ENCODE data around the gene PIGU.

The PIGU gene

DNA sequence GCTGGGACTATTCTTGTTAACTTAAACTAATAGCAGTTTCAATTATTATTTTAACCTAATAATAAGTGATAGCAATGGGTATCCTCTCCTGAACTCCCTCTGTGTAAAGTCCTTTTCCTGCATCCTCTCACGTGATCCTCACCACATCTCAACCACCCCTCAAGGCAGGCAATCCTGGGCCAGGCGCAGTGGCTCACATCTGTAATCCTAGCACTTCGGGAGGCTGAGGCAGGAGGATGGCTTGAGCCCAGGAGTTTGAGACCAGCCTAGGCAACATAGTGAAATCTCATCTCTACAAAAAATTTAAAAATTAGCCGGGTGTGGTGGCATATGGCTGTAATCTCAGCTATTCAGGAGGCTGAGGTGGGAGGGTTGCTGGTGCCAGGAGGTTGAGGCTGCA, 94.7 kb downstream of the PIGU start:
- H3K9me3 ChIP-seq (ENCODE audit: low read length) = no peaks in the 10 kb centered on the region
- H3K27me3 ChIP-seq (ENCODE audit: insufficient read depth, low read length) = no peaks in the 10 kb centered on the region
- H3K36me3 ChIP-seq (ENCODE audit: insufficient read depth, low read length) = peaks cover 62% of the 10 kb centered on the region
- H2AFZ ChIP-seq (ENCODE audit: low read depth, low read length) = no peak overlapping the region
- no peak overlapping the region for H3K4me3 ChIP-seq (ENCODE audit: low read length)
- no peaks in the 10 kb centered on the region for H3K4me1 ChIP-seq (ENCODE audit: insufficient read depth, low read length)

GRCh38 chr20:34581341-34582184, 95.3 kb downstream of the PIGU start:
- H3K4me3 ChIP-seq (ENCODE audit: low read length) = no peak overlapping the region
- no peaks in the 10 kb centered on the region for H3K4me1 ChIP-seq (ENCODE audit: insufficient read depth, low read length)
- H3K9me3 ChIP-seq (ENCODE audit: low read length) = no peaks in the 10 kb centered on the region
- H3K36me3 ChIP-seq (ENCODE audit: insufficient read depth, low read length) = peaks cover 60% of the 10 kb centered on the region
- no peak overlapping the region for H2AFZ ChIP-seq (ENCODE audit: low read depth, low read length)
- H3K27me3 ChIP-seq (ENCODE audit: insufficient read depth, low read length) = no peaks in the 10 kb centered on the region

DNA sequence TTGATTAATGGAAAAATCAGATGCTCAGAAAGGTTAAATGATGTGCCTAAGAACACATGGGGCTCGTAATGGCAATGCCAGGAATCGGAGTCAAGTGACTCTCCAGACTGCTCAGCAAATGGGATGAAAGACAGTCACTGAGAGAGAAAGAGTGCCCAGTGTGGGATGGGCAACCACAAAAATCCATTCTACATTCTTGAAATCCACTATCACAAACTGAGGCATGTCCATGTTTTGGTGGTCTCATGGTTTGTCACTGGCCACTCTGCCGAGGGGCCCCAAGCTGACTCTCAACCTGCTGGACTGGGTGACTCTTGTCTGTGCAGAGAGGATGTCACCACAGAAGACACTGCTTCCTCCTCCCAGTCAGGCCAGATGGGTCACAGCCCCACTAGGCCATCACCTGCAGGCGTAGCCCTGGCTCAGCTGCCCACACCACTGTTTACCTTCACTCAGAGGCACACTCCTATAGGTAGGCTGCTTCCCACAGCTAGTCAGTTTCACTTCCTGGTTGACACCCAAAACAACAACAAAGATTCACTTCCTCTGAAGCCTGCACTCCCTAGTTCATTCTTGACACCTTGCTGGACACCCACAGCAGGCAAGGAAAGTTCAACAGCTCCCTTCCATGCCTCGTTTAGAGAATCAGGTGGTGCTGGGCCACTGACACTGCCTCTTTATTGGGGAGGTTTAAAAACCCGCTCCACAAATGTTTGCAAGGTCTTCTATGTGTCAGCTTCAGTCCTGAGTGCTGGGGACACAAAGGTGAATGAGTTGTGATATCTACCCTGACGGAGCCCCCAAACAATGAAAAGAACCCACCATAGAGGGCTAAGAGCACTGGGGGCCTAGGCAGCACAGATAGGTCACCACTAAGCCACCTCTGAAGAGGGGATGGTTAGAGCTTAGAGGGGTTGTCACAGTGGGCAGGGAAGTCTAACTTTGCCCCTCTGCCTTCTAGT, 96.6 kb downstream of the PIGU start:
- H3K4me3 ChIP-seq (ENCODE audit: low read length) = no peak overlapping the region
- no peak overlapping the region for H2AFZ ChIP-seq (ENCODE audit: low read depth, low read length)
- H3K4me1 ChIP-seq (ENCODE audit: insufficient read depth, low read length) = no peaks in the 10 kb centered on the region
- peaks cover 55% of the 10 kb centered on the region for H3K36me3 ChIP-seq (ENCODE audit: insufficient read depth, low read length)
- no peaks in the 10 kb centered on the region for H3K9me3 ChIP-seq (ENCODE audit: low read length)
- H3K27me3 ChIP-seq (ENCODE audit: insufficient read depth, low read length) = no peaks in the 10 kb centered on the region

DNA sequence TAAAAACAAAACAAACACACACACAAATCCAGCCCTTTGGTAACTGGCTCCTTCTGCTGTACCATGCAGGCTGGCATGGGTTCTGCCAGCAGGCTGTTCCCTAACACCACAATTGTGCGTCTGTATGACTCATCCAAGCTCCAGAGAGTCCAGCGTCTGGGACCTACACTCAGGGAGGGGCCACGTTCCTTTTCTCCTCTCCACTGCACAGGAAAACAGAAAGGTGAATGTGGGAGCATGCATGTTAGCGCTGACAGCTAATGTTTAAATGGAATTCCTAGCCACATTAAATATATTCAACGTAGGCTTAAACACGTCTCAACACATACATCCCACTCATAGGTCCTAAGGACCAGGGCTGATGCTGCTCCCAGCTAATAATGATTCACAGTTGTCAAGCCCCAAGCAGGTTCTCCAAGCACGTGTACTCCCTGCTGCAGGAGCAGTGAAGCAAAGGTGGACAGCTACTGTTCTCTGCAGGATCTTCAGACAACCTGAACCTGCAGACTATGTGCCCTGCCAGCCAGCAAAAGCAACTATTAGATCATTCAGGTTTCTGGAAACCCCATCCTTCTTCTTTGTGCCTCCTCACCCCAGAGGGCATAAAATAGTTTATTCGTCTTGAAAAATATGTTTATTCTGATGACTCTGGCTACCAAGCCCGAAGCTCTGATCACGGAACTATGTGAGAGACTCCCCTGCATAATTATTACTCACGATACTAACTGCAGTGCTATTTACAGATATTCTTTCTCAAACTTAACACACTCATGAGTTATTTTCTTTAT, 97.5 kb downstream of the PIGU start:
- Histone ChIP-seq H3K36me3 (ENCODE audit: insufficient read depth, low read length) (peaks cover 59% of the 10 kb centered on the region), H2AFZ (ENCODE audit: low read depth, low read length) (no peak overlapping the region), H3K4me1 (ENCODE audit: insufficient read depth, low read length) (no peaks in the 10 kb centered on the region), H3K9me3 (ENCODE audit: low read length) (no peaks in the 10 kb centered on the region), H3K27me3 (ENCODE audit: insufficient read depth, low read length) (no peaks in the 10 kb centered on the region), H3K4me3 (ENCODE audit: low read length) (no peak overlapping the region)

GRCh38 chr20:34578521-34578920, 98.4 kb downstream of the PIGU start:
- no peak overlapping the region for H2AFZ ChIP-seq (ENCODE audit: low read depth, low read length)
- no peak overlapping the region for H3K4me3 ChIP-seq (ENCODE audit: low read length)
- H3K36me3 ChIP-seq (ENCODE audit: insufficient read depth, low read length) = peaks cover 54% of the 10 kb centered on the region
- no peaks in the 10 kb centered on the region for H3K27me3 ChIP-seq (ENCODE audit: insufficient read depth, low read length)
- no peaks in the 10 kb centered on the region for H3K9me3 ChIP-seq (ENCODE audit: low read length)
- no peaks in the 10 kb centered on the region for H3K4me1 ChIP-seq (ENCODE audit: insufficient read depth, low read length)

- Histone ChIP-seq H3K9me3 (ENCODE audit: low read length) (no peaks in the 10 kb centered on the region), H3K36me3 (ENCODE audit: insufficient read depth, low read length) (peaks cover 53% of the 10 kb centered on the region), H3K27me3 (ENCODE audit: insufficient read depth, low read length) (no peaks in the 10 kb centered on the region)
Measured at GRCh38 chr20:34578025-34578424, 98.9 kb downstream of the PIGU start.

DNA sequence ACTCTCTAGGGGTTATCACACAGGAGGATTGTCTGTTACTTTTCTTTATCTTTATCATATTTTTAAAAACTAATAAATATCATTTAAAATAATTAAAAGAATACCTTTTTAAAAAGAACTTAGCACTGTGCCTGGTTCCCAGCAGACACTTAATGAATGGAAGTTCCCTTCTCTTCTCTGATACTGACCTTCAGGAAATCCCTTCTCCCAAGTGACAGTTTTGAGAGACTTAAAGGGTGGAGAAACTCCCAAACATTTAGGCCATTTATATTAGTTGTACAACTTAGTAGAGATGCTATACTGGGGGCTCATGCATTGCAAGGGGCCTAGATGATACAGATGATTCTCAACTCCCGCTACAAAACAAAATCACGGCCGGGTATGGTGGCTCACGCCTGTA, 99.8 kb downstream of the PIGU start:
- H3K4me1 ChIP-seq (ENCODE audit: insufficient read depth, low read length) = no peaks in the 10 kb centered on the region
- no peak overlapping the region for H3K4me3 ChIP-seq (ENCODE audit: low read length)
- H3K36me3 ChIP-seq (ENCODE audit: insufficient read depth, low read length) = peaks cover 51% of the 10 kb centered on the region
- H3K9me3 ChIP-seq (ENCODE audit: low read length) = no peaks in the 10 kb centered on the region
- H3K27me3 ChIP-seq (ENCODE audit: insufficient read depth, low read length) = no peaks in the 10 kb centered on the region
- no peak overlapping the region for H2AFZ ChIP-seq (ENCODE audit: low read depth, low read length)

More at GRCh38 chr20:34578025-34578424, 98.9 kb downstream of the PIGU start:
- Histone ChIP-seq H3K4me1 (ENCODE audit: insufficient read depth, low read length) (no peaks in the 10 kb centered on the region), H2AFZ (ENCODE audit: low read depth, low read length) (no peak overlapping the region), H3K4me3 (ENCODE audit: low read length) (no peak overlapping the region)

GRCh38 chr20:34575756-34576155, 101.1 kb downstream of the PIGU start:
- Histone ChIP-seq H3K4me3 (ENCODE audit: low read length) (no peak overlapping the region), H3K27me3 (ENCODE audit: insufficient read depth, low read length) (no peaks in the 10 kb centered on the region), H3K36me3 (ENCODE audit: insufficient read depth, low read length) (peaks cover 45% of the 10 kb centered on the region)

DNA sequence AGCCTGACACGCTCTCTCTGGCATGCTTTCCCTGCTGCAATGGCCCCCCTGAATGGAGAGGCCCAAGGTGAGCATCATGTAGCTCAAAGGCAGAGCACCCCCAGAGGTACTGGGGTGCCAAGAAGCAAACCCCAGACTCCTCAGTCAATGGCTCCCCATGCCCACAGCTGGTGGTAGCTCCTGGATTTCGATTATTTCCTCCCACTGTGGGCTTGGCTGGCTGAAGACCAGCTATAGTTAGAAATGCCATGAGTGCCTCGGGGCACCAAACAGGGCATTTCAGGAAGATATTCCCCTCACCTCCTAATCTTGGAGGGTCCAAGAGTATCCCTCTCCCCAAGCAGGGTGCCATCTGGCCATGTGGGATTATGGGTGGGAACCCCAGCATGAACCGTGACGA, 101.6 kb downstream of the PIGU start:
- no peaks in the 10 kb centered on the region for H3K27me3 ChIP-seq (ENCODE audit: insufficient read depth, low read length)
- H3K4me1 ChIP-seq (ENCODE audit: insufficient read depth, low read length) = no peaks in the 10 kb centered on the region
- no peaks in the 10 kb centered on the region for H3K9me3 ChIP-seq (ENCODE audit: low read length)
- no peak overlapping the region for H3K4me3 ChIP-seq (ENCODE audit: low read length)
- H2AFZ ChIP-seq (ENCODE audit: low read depth, low read length) = no peak overlapping the region
- peaks cover 40% of the 10 kb centered on the region for H3K36me3 ChIP-seq (ENCODE audit: insufficient read depth, low read length)

More at GRCh38 chr20:34575756-34576155, 101.1 kb downstream of the PIGU start:
- H2AFZ ChIP-seq (ENCODE audit: low read depth, low read length) = no peak overlapping the region
- no peaks in the 10 kb centered on the region for H3K4me1 ChIP-seq (ENCODE audit: insufficient read depth, low read length)
- H3K9me3 ChIP-seq (ENCODE audit: low read length) = no peaks in the 10 kb centered on the region

- Histone ChIP-seq H3K4me3 (ENCODE audit: low read length) (no peak overlapping the region), H3K9me3 (ENCODE audit: low read length) (no peaks in the 10 kb centered on the region), H3K4me1 (ENCODE audit: insufficient read depth, low read length) (no peaks in the 10 kb centered on the region), H2AFZ (ENCODE audit: low read depth, low read length) (no peak overlapping the region), H3K27me3 (ENCODE audit: insufficient read depth, low read length) (no peaks in the 10 kb centered on the region), H3K36me3 (ENCODE audit: insufficient read depth, low read length) (peaks cover 36% of the 10 kb centered on the region)
Measured at GRCh38 chr20:34574861-34575260, 102.0 kb downstream of the PIGU start.

DNA sequence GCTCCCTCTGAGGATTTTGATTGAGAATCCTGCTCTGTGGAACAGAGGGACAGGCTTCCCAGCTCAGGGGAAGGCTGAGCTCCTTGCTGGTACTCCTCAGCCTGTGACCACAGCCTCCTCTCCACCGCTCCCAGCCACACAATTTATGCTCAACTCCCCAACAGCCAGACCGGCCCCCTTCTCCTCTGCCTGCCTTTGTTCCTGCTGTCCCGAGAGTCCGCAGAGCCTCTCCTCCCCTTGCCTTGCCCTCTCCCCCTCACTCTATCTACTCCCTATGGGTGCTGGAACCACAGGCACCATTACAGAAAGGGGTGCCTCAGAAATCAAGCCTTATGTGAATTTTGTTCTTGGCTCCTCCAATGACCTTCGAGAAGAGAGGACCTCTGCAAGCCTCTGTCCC, 102.5 kb downstream of the PIGU start:
- H3K4me1 ChIP-seq (ENCODE audit: insufficient read depth, low read length) = no peaks in the 10 kb centered on the region
- no peaks in the 10 kb centered on the region for H3K9me3 ChIP-seq (ENCODE audit: low read length)
- H2AFZ ChIP-seq (ENCODE audit: low read depth, low read length) = no peak overlapping the region
- H3K27me3 ChIP-seq (ENCODE audit: insufficient read depth, low read length) = no peaks in the 10 kb centered on the region
- H3K4me3 ChIP-seq (ENCODE audit: low read length) = no peak overlapping the region
- peaks cover 33% of the 10 kb centered on the region for H3K36me3 ChIP-seq (ENCODE audit: insufficient read depth, low read length)

DNA sequence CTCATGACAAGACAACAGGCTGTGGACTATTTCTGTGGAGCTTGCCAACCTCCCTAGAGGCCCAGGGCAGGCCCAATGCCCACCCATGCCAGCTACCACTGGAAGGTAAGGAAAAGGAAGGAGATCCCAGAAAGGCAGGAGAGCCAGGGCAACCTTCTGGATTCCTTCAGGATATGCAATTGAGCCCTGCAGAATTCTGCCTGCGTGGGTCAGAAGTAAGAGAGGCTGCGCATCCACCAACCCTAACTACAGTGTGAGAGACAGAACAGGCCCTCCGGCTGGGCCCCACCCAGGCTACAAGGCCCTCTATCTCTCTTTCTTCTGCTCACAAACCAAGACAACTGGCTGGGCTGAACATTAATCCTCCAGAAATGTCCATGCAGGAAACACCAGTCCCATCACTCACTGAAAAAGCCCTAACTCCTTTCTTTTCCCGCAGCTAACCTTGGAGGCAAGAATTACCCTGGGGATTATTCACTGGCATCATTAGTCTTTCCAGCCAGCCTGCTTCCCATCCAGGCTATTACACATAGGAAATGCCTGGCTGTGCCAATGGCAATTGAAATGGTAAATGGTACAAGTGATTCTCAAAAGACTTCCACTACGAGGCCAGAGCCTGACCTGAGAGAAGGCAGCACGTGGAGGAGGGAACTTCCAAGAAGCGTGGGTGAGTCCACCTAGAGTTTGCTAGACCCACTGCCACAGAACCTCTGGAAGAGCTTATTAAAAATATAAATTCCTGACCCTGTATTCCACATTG, 103.2 kb downstream of the PIGU start:
- H3K4me1 ChIP-seq (ENCODE audit: insufficient read depth, low read length) = no peaks in the 10 kb centered on the region
- no peak overlapping the region for H2AFZ ChIP-seq (ENCODE audit: low read depth, low read length)
- H3K4me3 ChIP-seq (ENCODE audit: low read length) = no peak overlapping the region
- H3K36me3 ChIP-seq (ENCODE audit: insufficient read depth, low read length) = peaks cover 27% of the 10 kb centered on the region
- no peaks in the 10 kb centered on the region for H3K9me3 ChIP-seq (ENCODE audit: low read length)
- no peaks in the 10 kb centered on the region for H3K27me3 ChIP-seq (ENCODE audit: insufficient read depth, low read length)
